T47D (cell line): ENCODE results near the gene RENBP.

Experiments
- DNase-seq, 2 experiments: peaks; one replicate each; pipeline versions ENCODE4 v3.0.0 to v3.0.0-alpha.2; 2011 to 2012; ENCODE audit warnings: low read depth in 1 of 2, low spot score in 1 of 2
- JUND ChIP-seq: IDR thresholded peaks from 2 replicates; pipeline ENCODE4 v1.6.1; 2012; ENCODE audit warnings: low read depth
- in situ Hi-C: cut with HindIII; loops from 2 replicates; pipeline ENCODE4 v1.10.0; 2016; ENCODE audit warnings: low sequenced_read_pairs, low pct_unique_long_range_greater_than_20kb

Gene RENBP

DNA sequence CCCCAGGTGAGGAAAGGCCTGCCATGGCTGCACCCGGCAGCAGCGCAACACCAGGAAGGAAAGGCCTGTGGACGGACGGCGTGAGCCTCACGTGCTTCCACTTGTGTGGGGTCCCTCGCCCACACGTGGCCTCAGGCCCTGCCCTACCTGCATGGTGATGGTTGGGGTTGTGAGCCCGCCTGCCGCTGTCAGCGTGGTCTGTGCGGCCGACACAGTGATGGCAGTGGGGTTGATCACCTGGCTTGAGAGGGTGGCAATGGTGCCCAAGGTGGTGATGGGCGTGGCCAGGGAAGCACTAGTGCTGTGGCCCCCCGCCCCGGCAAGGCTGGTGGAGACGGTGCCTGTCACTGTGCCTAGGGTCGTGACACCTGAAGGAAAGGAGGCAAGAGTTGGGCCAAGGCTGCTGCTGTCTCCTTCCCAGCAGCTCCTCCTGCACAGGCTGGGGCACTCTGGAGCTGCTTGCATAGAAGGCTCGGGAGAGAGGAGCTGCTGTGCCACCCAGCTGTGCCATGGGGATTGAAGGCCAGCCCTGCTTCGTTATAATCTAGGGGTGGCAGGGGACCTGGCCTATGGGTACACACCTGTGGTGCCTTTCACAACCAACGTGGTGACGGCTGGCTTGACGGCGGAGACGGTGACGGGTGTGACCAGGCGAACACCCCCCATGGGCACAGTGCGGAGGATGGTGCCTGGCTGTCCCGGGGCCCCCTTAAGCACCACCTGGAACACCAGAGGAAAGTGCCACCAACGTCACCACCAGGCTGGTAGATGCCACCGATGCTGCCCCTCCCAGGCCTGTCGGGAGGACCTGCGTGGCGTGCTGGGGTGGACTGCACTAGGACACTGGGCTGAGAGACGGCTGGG, 11.8 kb upstream of the RENBP start:
- in situ Hi-C loops, result no loop called here
- no peak for TF ChIP-seq JUND
- no peak for DNase-seq

DNA sequence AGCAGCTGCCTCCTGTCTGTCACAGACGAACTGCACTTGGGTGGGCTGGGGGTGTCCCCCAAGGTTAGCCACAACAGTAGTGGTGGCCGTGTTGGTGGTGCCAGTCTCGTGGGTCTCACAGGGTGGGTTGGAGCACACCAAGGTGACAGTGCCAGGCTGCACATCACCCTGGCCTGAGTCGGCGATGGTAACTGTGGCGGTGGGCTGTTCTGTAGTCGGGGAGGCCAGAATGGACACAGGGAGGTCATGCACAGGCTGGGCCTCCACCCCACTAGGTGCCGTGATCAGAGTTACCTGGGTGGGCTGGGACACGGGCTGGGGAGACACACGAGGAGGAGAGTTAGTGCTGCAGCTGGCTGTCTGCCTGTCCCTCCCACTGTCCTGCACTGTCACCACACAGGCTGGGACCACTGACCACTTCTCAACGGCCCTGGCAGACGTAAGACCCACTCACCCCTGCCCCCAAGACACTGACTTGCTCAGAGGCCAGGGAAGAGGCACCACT, 10.8 kb upstream of the RENBP start:
- TF ChIP-seq JUND, result no peak
- no peak for DNase-seq
- in situ Hi-C loops, result no loop called here

DNA sequence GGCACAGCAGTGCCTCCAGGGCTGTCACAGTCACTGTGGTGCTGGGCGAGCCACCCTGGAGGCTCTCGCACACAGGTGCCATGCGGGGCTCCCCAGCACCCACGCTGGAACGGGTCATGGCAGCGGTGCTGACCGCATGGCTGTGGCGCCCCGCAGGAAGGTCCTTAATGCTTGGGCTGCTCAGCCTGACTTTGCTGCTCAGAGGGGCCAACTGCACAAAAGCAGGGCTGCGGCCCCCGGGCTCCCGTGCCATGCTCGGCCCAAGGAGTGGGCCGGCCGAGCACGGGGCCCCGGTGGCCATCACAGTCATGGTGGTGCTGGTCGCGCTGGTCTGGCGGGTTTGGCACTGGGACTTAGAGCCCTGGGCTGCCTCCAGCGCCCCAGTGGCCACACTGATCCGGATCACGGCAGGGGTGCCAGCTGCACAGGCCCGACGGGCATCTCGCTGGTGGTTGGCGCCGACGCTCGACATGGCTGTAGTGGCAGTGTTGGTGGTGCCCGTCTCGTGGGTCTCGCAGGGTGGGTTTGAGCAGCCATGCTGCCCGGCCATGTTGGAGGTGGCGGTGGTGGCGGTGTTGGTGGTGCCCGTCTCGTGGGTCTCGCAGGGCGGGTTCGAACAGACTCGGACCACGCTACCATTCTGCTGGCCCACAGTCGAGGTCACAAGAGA, 10.2 kb upstream of the RENBP start:
- no peak for DNase-seq
- in situ Hi-C loops, result no loop called here
- TF ChIP-seq JUND, result no peak

DNA sequence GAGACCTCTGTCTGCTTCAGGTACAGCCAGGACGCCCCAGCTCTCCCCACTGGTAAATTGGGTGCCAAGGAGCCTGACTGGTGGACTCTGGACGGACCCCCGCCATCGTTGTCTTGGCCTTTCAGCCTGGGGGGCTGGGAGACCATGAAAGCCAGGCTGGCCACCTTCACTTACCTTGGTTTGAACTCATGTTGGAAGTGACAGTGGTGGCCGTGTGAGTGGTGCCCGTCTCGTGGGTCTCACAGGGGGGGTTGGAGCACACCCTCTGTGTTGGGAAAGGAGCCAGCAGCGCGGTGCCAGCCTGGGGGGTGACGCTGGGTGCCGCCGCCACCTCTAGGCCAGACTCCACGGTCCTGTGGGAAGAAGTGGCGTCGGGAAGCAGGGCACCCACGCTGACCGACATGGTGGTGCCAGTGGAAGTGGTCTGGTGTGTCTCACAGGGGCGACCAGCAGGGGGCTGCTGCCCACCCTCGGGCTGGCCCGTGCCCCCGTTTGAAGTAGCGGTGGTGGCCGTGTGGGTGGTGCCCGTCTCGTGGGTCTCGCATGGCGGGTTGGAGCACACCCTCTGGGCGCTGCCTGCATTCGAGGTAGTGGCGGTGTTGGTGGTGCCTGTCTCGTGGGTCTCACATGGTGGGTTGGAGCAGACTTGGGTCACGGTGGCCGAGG, 9.6 kb upstream of the RENBP start:
- no peak for DNase-seq
- no peak for TF ChIP-seq JUND
- in situ Hi-C loops, result no loop called here

DNA sequence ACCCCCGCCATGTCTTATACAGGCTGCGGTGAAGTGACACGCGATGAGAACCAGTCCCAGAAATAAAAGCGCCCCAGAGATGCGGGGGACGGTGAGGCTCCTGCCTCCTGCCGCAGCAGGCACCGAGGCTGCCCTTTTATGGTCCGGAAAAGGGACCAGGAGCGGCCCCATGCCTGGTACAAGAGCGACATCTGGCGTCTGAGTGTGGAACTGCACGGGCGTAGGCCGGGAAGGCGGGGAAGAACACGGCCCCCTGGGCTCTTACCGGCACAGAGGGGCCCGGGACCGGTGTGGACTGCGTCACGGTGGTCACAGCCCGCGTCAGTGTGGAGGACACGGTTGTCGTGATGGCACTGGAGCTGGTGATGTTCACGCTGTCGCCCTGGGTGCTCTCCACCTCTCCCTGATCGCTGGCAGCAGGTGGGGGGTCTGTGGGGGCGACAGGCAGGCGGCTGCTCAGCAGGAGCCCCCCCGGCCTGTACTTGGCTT, 8.9 kb upstream of the RENBP start:
- no peak for TF ChIP-seq JUND
- peak; percentile 54 to 62 for DNase-seq
- in situ Hi-C loops, result no loop called here

DNA sequence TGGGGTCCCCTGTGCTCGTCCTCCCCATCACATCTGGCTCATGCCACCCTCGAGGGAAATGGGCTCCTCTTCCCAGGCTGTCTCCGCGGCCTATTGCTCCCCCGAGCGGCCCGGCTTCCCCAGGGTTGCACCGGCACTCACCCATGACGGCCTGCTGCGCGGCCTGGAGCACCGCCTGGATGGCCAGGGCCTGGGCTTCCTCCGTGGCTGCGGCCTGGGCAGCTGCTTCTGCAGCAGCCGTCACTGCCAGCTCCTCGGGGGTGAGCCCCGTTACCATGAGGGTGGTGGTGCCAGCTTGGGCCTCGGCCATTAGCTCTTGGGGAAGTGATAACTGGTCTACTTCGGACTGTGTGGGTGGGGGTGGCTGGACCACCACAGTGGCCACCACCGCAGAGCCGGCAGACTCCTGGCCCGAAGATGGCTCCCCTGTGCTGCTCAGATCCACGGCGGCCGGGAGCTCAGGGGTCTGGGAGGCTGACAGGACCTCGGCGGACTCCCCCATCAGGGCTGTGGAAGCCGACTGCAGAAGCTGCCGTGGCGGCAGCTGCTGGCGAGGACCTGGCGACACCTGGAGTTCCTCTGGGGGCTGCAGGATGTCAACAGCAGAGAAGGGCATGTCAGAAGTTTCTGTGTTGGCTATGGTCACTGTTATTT, 8.1 kb upstream of the RENBP start:
- TF ChIP-seq JUND, result no peak
- in situ Hi-C loops, result no loop called here
- no peak for DNase-seq

DNA sequence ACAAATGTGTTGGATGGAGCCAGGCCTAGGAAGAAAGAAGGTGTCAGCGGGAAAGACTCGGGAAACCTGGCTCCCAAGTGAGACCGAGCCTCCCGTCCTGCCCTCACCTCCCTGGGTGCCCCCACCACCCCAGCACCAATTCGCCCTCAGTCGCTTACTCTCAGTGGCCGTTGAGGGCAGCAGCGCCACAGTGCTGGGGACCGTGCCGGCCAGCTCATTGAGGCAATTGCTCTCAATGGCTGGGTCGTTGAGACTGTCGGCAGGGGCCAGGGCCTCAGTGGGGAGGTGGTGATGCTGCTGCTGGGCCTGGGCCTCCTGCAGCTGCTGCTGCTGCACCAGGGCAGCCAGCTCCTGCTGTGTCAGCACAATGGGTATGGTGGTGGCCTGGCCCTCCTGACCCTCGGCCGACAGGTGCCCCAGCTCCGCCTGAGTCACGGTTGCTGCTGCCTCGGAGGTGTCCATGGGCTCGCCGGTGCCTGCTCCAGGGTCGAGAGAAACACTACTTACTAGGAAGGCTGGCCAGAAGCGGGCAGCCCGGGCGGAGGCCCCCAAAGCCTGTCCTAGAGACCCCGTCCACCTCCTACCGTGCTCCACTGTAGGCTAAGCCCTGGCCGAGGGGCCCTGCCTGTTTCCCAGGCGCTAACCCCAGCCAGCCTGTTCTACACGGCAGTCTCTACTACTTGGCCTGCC, 7.4 kb upstream of the RENBP start:
- no peak for TF ChIP-seq JUND
- no peak for DNase-seq
- in situ Hi-C loops, result no loop called here

DNA sequence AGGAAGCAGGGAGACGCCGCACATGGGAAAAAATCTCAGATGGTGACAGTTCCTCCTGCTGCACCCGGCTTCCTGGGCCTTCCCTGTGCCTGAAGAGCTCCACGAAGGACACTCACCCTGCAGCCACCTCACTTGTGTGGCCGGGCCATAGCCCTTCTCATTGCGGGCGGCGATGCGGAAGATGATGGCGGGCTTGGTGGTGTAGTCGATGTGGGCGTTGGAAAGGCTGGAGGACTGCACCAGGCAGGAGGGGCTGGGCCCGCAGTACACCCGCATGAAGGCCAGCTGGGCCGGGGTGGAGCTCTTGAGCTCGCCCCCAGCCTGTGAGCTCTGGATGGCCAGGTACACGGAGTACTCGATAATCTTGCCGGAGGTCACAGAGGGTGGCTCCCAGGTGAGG, 5.7 kb upstream of the RENBP start:
- TF ChIP-seq JUND, result no peak
- no peak for DNase-seq
- in situ Hi-C loops, result no loop called here

DNA sequence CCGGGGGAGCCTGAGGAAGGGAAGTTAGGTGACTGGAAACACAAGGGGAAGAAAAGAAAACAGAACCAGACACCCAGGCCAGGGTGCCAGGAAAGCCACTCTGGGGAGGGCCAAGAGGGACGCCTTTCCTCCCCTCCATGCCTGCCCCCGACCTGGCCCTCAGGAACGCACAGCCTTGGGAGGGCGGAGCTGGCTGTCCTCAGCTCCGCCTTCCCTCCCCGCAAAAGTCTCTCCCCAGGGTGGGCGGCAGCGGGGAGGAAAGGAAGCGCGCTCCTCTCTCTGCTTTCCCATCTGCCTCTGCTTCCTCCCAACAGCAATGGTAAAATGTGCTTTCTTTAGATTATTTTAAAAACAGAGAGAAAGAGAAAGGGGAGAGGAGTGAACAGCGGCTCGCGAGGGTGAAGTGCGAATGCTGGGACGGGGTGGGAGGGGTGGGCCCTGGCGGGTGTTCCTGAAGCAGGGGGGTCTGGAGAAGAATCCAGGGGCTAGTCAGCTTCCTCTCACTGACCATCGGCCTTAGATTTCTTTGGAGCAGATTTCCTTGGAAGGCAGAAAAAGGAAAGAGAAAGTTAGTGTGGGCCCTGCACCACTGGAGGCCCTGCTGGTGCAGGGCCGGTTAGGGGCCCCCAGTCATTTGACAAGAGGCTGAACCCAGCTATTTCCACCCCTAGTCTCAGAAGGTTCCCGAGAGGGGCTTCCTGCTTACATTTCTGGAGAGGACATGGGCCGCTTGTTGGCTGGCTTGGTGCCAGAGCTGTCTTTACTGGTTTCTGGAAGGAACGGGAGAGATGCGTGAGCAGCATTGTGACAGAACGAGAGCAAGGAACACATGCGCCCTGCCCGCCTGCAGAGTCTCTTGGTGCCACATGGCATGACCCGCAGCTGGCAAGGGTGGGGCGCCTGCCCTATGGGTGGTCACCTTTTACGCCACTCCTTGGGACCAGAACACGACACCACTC, 4.7 kb upstream of the RENBP start:
- DNase-seq, result no peak
- TF ChIP-seq JUND, result no peak
- in situ Hi-C loops, result no loop called here

DNA sequence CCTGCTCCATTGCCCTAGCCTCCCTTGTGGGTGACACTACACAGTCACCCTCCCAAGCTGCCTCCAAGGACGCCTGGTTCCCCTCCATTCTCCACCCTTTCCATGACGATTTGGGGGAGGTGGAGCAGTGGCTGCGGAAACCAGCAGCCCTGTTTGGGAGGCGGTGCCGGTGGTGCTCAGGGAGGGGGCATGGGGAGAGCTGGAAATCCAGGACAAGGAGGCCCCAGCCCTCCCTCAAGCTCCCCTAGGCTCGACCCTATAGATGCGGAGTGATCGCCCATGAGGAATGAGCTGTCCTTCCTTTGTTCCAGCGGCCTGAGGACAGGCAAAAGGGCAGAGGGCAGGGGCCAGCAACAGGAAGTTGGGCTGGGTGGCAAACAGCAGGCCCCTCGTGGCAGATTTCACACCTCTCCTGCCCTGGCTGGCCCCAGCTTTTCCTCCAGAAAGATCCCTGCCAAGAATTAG, 3.6 kb upstream of the RENBP start:
- no peak for DNase-seq

More for the DNA sequence above, 3.6 kb upstream of the RENBP start:
- no peak for TF ChIP-seq JUND
- in situ Hi-C loops, result no loop called here
